NCI-H2227 treated with DMSO at 0.1 percent for 48 hours (cell line): ENCODE results near the gene ATP1B3.
"Not testable (repeated sequence)": the region's sequence is repeated elsewhere in the genome, so short reads cannot be mapped to it uniquely, and the experiment has no call there.

ENCODE experiments used
- DNase-seq: peaks from one replicate; lab custom pipeline; 2025; lab: John Stamatoyannopoulos, UW

ATP1B3 gene

GRCh38 chr3:141876381-141876890, at the start of gene ATP1B3:
TSS of gene ATP1B3 (plus strand) at chr3:141876643. CDS start at chr3:141876802, 159 bp downstream.
- peak; percentile 54 for DNase-seq

GRCh38 chr3:141828487-141828886, 48.0 kb upstream of the ATP1B3 start:
- DNase-seq = no peak

DNA sequence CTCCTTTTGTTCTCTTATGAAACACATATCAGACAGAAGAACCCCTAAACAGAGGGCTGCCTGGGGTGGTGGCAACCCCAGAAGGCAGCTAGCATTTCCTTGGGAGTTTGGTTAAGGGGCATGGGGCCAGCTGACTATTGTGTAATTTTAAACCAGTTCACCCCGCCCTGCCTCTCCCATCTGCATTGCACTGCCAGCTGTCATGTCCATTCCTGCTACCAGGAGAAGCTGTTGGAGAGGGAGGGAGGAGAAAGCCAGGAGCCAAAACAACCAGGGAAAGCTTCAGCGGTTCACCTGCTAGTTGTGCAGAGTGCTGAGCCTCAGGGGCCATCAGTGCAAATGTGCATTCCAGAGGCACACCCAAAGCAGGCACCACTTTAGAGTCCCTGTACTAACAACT, 47.6 kb upstream of the ATP1B3 start:
- no peak for DNase-seq

- no peak for DNase-seq
Measured at GRCh38 chr3:141830508-141830907, 45.9 kb upstream of the ATP1B3 start.

DNA sequence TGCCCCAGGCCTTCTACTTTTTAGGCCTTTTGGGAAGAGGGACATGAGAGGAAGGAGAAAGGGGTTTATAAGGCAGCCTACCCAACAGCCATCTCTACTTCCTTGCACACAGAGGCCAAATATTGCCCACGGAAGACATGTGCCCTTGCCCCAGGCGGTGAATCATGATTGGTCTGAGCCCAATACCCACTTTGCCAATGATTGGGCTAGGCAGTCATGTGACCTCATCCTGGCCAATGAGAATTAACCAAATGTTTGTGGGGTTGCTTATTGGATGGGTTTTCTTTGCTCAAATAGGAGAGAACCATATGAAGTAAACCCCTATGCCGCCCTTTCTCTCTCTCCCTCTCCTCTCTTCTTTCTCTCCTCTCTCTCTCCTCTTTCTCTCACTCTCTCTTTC, 42.2 kb upstream of the ATP1B3 start:
- no peak for DNase-seq

GRCh38 chr3:141835557-141836229, 40.8 kb upstream of the ATP1B3 start:
- no peak for DNase-seq

- no peak for DNase-seq
Measured at GRCh38 chr3:141839389-141839788, 37.1 kb upstream of the ATP1B3 start.

GRCh38 chr3:141840737-141841544, 35.5 kb upstream of the ATP1B3 start:
- DNase-seq = no peak

DNA sequence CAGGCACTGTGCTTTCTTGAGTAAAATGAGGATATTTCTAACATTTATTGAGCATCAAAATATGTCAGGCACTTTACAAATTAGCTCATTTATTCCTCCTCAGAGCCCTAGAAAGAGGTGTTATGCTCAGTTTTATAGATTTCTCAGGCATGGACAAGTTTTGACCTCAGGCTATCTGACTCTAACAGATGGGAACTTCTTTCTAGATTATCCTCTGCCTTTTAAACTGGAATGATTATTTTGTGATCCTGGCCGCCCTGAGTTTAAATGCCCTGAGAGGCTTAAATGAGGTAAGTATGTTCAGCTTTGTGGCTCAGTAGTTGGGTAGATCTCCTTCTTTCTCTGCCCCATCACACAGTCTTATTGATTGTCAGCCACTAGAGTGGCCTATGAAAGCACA, 32.3 kb upstream of the ATP1B3 start:
- DNase-seq = no peak

DNA sequence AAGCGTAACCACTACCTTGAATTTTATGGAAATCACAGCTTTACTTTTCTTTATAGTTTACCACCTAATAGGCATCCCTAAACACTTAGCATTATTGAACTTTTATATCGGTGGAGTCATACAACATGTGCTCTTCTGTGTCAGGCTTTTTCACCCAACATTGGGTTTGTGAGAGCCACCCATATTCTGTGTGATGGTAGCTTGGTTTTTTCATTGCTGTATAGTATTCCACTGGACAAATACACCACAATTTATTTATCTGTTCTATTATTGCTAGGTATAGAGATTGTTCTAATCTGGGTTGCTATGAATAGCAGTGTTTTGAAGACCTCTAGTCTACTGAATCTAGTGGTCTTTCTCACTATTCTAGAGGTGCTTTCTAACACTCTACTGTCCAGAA, 31.6 kb upstream of the ATP1B3 start:
- DNase-seq = no peak

DNA sequence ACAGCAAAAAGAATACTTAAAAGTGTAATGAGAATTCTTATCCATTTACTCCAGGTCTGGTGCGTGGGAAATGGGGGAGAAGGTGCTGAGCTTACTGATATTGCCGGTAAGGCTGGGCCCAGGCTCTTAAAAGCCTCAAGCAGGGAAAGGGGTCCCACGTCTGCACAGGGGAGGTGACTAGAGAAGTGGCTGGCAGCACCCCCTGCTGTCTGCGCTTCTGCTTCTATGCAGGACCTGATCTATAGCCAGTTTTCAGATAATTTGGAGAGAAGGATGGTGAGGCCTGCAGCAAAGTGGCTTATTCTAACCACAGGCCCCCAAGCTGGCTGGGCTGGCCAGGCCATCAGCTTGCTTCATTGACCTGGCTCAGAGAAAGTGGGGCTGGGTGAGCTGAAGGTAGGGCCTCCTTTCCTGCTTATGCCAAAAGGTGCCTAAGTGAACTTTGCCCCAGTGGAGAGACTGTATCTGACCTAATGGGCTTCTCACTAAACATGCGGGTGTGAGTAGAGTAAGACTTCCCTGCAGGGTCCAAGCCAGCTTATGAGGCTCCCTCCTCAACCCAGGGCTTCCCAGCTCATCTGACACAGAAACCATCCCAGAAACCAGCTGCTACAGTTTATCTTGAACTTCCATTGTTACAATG, 30.9 kb upstream of the ATP1B3 start:
- no peak for DNase-seq

- no peak for DNase-seq
Measured at GRCh38 chr3:141846050-141846433, 30.4 kb upstream of the ATP1B3 start.

GRCh38 chr3:141848159-141848748, 28.2 kb upstream of the ATP1B3 start:
- DNase-seq = not testable (repeated sequence)

DNA sequence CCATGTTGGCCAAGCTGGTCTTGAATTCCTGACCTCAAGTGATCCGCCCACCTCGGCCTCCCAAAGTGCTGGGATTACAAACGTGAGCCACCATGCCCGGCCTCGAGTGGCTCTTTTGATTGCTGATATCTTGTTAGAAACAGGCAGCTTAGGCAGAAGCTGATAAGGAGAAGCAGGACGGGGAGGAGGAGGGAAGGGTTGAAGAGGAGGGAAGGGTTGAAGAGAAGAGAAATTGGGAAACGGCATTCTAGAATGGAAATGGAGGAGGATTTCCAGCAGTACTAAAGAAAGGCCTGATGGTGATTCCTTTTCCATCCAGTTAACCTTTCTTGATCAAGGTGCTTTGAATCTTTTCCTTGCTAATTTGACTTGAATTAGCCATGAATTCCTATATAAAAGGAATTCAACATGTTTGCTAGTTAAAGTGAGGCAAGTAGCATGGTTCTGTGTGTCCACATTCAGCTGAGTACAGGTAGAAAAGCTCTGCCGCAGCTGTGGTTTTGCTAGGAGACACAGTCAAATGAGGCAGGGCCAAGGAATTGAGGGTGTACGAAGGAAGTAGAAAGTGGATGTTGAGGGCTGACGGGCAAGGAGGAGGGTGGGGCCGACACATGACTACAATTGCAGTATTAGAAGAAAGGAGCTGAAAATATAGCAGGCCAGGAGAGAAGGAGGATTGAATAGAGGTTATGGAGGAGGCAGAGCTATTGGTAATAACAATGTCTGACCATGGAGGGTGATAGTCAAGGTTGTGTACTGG, 27.2 kb upstream of the ATP1B3 start:
- DNase-seq = no peak

- no peak for DNase-seq
Measured at GRCh38 chr3:141851411-141851810, 25.0 kb upstream of the ATP1B3 start.

DNA sequence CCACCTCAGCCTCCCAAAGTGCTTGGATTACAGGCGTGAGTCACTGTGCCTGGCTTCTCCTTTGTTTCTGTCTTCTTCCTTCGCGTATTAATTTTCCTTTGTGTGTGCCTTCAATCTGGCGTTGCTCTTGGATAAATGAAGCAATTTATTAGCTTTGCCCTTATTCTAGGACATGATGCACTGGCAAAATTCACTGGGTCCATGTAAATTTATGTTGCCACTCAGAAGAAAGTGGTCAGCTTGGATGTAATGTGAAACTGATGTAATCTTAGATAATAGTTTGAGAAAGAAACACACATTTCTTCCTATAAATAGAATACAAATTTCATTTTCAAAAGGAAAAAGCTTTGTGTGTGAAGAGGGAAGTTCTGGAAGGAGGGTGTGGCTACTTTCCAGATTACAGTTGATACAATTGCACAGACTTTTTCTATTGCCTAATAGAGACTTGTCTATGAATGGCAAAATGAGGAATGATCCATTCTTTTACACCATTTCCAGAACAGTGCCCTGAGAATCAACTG, 23.3 kb upstream of the ATP1B3 start:
- DNase-seq = no peak

DNA sequence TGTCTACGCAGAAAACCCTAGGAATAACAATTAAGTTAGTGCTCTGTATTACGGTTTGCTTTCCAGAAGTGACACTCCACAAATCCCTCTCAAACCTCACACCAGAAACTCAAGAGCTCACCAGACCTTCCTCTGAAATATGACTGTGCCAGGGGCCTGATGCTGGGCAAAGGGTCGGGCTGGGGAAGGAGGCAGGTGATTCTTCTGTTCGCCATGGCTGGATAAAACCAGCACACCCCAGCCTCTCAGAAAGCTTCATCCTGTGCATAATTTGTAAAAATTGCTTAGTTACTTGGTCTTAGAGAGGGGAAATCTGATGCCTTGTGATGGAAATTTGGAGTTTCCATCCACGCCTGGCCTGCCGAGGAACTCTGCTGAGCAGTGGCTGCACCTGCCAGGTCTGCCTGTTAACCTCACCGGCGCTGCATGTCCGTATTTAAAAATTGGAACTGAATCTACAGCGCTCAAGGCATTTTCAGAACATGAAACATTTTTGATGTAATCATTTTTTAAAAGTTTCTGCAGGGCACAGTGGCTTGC, 22.7 kb upstream of the ATP1B3 start:
- DNase-seq = no peak

DNA sequence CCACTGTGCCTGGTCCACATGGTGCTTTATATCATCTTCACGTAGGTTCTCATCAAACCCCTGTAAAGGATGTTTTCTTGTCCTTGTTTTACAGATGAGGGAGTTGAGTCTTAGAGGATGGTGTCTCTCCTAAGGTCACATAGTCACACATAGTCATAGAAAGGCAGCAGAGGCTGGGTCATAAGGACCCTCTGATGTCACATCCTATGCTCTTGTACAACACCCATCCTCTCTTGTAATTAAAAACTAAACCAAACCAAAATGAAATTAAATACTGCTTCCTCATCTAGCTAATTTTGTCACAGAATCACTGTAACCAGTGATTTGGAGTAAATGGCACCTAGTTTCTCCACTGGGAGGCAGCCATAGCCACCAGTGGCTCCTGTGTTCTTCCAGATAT, 21.8 kb upstream of the ATP1B3 start:
- no peak for DNase-seq

GRCh38 chr3:141858312-141858711, 18.1 kb upstream of the ATP1B3 start:
- DNase-seq = no peak

- no peak for DNase-seq
Measured at GRCh38 chr3:141859651-141860050, 16.8 kb upstream of the ATP1B3 start.

DNA sequence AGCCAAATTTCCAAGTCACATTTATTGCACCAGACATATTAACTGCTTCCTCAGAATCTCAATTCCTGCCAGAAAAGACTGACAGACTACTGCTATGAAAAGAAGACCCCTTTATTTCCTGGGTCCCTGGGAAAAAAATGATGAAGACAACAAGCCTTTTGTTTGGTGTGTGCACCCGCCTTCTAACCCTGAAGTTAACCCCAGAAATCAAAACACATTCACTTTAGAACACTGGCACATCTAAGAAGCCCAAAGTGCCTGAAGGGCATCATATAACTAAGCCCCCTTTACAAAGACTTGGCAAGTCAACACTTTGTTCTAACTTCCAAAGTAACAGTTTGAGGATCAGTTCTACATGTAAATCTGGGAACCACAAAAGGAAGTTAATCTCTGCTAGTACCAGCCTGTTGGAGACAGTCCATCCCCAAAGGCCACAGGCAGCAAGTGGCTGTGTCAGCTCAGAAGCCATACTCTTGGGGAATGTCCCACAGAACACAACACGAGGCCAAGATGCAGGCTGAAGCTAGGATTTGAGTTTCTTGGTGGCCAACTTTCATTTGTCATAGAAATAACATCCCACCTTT, 16.3 kb upstream of the ATP1B3 start:
- no peak for DNase-seq
